Upper lobe of left lung (tissue), 6 donors: Measurements from ENCODE around the gene GOLM1. TPM values are rescaled to one million over a fixed set of nuclear protein-coding genes. Genes with fewer than 3 reads are reported as not detected.
"Not testable (repeated sequence)": the region's sequence is repeated elsewhere in the genome, so short reads cannot be mapped to it uniquely, and the experiment has no call there.

ENCODE experiments used
- ATAC-seq, 2 donors: fragments of 200-7000 bp; cut with Tn5 transposase; one replicate each; pipeline ENCODE4 v1.9.1; 2022; ENCODE audit warnings: mild to moderate bottlenecking in 2 of 2, moderate library complexity in 2 of 2; ENCODE audit not compliant: low FRiP score in 2 of 2
- DNase-seq, 2 donors: peaks; one replicate each; pipeline ENCODE4 v3.0.0-alpha.2; 2019 to 2020
- H3K27ac ChIP-seq, 4 donors: fragments of 200-600 bp; sonication (generic); one replicate each; pipeline ENCODE4 v1.5.1; 2016 to 2019
- H3K27me3 ChIP-seq, 4 donors: fragments of 200-600 bp; sonication (generic); one replicate each; pipeline ENCODE4 v1.5.1; 2017 to 2019
- H3K36me3 ChIP-seq, 4 donors: fragments of 200-600 bp; sonication (generic); one replicate each; pipeline ENCODE4 v1.5.1; 2016 to 2019
- H3K4me1 ChIP-seq, 4 donors: fragments of 200-600 bp; sonication (generic); one replicate each; pipeline ENCODE4 v1.5.1; 2018 to 2019
- H3K4me3 ChIP-seq, 4 donors: fragments of 200-600 bp; sonication (generic); one replicate each; pipeline ENCODE4 v1.5.1; 2017 to 2019; ENCODE audit warnings: mild to moderate bottlenecking in 2 of 4, moderate library complexity in 1 of 4
- H3K9me3 ChIP-seq, 4 donors: fragments of 200-600 bp; sonication (generic); one replicate each; pipeline ENCODE4 v1.5.1; 2018 to 2019
- EP300 ChIP-seq, 4 donors: sonication (generic); formaldehyde crosslinking; IDR thresholded peaks; one replicate each; pipeline ENCODE4 v1.5.1; 2017; ENCODE audit warnings: antibody characterized with exemption in 4 of 4, control low read depth in 2 of 4
- POLR2A ChIP-seq, 4 donors: fragments of 450-650 bp; IDR thresholded peaks; one replicate each; pipeline ENCODE4 v1.5.1; 2016 to 2017; ENCODE audit warnings: antibody characterized with exemption in 4 of 4, mild to moderate bottlenecking in 2 of 4
- POLR2AphosphoS5 ChIP-seq, 2 donors: sonication (generic); formaldehyde crosslinking; IDR thresholded peaks; one replicate each; pipeline ENCODE4 v1.5.1; 2017; ENCODE audit warnings: antibody characterized with exemption in 2 of 2
- WGBS, 2 donors: methylation state at CpG; one replicate each; pipeline ENCODE4 v1.1.5; 2017 to 2018; 5-methylcytosine and 5-hydroxymethylcytosine counted together
- total RNA-seq, 6 donors: library from RNA; depleted of rRNA in 4 of 6; stranded (reverse); fragments of >200 nt in 4 of 6; gene quantifications; one replicate each; pipeline versions ENCODE4 v1.1.0 to v1.2.1, GENCODE V29; 2016 to 2021
- TF ChIP-seq, protein P1 (sequence below), 6 experiments: fragments of 450-650 bp in 4 of 6; fragments of 200-600 bp in 2 of 6; sonication (generic) in 2 of 6; IDR thresholded peaks; one replicate each; pipeline ENCODE4 v1.5.1; 2016 to 2019; ENCODE audit warnings: antibody characterized with exemption in 6 of 6
- donor health status: DM: no; HTN: no; CAD: no; lungs with moderate emphysema.
- donor health status: DM: no; HTN: yes; CAD: no; lungs with severe emphysema.

Gene GOLM1, protein sequence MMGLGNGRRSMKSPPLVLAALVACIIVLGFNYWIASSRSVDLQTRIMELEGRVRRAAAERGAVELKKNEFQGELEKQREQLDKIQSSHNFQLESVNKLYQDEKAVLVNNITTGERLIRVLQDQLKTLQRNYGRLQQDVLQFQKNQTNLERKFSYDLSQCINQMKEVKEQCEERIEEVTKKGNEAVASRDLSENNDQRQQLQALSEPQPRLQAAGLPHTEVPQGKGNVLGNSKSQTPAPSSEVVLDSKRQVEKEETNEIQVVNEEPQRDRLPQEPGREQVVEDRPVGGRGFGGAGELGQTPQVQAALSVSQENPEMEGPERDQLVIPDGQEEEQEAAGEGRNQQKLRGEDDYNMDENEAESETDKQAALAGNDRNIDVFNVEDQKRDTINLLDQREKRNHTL
- 10 to 100 TPM in 4 of 6 donors, 1 to 10 TPM in 2; 3.1 to 27.5 (median 15.7) TPM for total RNA-seq

DNA sequence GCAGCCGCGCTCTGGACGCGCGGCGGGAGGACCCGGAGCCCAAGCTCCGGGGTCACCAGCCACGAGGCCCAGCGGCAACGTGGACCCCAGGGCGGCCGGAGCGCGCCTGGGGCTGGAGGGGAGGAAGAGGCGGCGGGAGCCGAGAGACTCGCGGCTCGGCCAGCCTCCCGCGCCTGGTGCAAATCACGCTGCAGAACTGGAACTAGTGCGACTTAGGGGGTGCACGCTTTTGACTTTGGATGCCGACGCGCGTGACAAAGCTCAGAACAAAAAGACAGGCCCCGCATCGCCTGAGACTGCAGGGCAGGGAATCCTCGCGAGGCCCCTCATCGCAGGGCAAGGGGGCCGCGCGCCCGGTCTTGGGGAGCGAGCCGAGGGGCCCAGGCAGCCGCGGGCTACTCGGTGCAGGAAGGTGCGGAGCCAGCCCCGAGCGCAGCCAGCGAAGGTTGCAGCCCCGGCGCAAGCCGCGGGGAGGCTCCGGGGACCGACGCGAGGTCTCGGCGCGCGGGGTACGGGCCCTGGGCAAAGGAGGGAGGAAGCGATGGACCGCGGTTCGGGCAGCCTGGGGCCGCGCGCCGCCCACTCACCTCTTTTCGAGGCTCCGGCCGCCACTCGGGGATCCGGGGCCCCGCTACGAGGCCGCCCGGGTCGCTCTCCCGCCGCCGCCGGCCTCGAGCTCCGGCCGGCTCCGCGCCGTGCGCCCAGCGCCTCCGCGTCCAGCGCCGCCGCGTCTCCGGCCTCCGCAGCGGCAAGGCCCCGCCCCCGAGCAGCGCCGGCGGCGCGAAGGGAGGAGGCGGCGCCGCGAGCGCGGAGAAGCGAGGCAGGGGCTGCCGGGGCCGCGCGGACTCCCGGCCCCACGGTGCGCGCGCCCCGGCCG, at the start of gene GOLM1:
TSS of gene GOLM1 (minus strand) at position 735 of the 877 bp plus-strand sequence. CDS start 20,238 bp downstream, outside the sequence.
- Histone ChIP-seq H3K4me3 (peak within 1 kb of the TSS; percentile 45 to 89 (median 82)), H3K36me3 (no peaks in the 10 kb centered on the region), H3K9me3 (no peaks in the 10 kb centered on the region), H3K4me1 (peaks cover 6 to 21% (median 9%) of the 10 kb centered on the region in 4 donors), H3K27me3 (no peaks in the 10 kb centered on the region), H3K27ac (peak within 1 kb of the TSS in 3 of 4 donors; percentile 40 to 79 (median 53))
- ATAC-seq = peak; percentile 80 to 92
- DNase-seq = peak; percentile 33 to 93
- WGBS, 2 donors = 1% methylated on average over 20 to 43 of the region's 125 CpGs
- TF ChIP-seq POLR2A (IDR thresholded peaks at IDR 0.05) (peak in 1 of 4 donors; percentile 23), EP300 (IDR thresholded peaks at IDR 0.05) (no peak), POLR2AphosphoS5 (IDR thresholded peaks at IDR 0.05) (no peak)
- TF ChIP-seq, protein P1, sequence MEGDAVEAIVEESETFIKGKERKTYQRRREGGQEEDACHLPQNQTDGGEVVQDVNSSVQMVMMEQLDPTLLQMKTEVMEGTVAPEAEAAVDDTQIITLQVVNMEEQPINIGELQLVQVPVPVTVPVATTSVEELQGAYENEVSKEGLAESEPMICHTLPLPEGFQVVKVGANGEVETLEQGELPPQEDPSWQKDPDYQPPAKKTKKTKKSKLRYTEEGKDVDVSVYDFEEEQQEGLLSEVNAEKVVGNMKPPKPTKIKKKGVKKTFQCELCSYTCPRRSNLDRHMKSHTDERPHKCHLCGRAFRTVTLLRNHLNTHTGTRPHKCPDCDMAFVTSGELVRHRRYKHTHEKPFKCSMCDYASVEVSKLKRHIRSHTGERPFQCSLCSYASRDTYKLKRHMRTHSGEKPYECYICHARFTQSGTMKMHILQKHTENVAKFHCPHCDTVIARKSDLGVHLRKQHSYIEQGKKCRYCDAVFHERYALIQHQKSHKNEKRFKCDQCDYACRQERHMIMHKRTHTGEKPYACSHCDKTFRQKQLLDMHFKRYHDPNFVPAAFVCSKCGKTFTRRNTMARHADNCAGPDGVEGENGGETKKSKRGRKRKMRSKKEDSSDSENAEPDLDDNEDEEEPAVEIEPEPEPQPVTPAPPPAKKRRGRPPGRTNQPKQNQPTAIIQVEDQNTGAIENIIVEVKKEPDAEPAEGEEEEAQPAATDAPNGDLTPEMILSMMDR (IDR thresholded peaks at IDR 0.05) = peak in 4 of 6 experiments; percentile 6 to 68 (median 34)

DNA sequence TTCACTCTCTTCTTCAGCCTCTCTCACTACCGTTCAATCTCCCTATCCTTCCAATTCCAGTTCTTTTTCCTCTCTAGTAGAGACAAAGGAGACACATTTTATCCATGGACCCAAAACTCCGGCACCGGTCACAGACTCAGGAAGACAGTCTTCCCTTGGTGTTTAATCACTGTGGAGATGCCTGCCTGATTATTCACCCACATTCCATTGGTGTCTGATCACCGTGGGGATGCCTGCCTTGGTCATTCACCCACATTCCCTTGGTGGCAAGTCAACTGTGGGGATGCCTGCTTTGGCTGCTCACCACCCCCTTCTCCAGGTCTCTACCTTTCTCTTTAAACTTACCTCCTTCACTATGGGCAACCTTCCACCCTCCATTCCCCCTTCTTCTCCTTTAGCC, 47.3 kb upstream of the GOLM1 start:
- not testable (repeated sequence) for H3K27me3 ChIP-seq, ATAC-seq, H3K4me1 ChIP-seq, H3K36me3 ChIP-seq, H3K4me3 ChIP-seq, H3K27ac ChIP-seq, H3K9me3 ChIP-seq, DNase-seq
- WGBS, 2 donors = 89 to 96% methylated on average over 4 of the region's 4 CpGs

DNA sequence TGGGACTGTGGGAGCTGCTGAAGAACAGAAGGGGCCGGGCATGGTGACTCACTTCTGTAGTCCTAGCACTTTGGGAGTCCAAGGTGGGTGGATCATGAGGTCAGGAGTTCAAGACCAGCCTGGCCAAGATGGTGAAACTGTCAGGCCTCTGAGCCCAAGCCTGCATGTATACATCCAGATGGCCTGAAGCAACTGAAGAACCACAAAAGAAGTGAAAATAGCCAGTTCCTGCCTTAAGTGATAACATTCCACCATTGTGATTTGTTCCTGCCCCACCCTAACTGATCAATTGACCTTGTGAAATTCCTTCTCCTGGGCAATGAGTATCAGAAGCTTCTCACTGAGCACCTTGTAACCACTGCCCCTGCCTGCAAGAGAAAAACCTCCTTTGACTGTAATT, 46.6 kb upstream of the GOLM1 start:
- H3K27me3 ChIP-seq, H3K36me3 ChIP-seq, H3K4me1 ChIP-seq, DNase-seq, H3K9me3 ChIP-seq, H3K27ac ChIP-seq, H3K4me3 ChIP-seq, ATAC-seq: not testable (repeated sequence)
- WGBS, 2 donors = 73 to 88% methylated on average over 1 of the region's 1 CpG

DNA sequence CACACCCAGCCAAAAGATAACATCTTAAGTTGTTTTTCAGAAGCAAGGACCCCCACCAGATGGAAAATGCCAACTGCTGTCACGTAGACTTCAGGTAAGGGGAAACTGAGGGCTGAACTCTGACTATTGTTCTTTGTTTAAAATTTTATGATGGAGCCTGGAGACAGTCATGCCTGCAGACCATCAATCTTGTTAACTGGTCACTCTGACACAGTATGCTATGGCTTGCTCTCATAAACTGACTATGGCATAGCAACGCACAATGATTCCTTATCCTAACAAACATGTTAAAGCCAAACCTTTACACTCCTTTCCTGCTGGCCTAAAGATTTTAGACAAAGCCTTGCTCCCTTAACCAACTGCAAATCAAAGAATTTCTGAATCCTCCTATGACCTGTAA, 43.6 kb upstream of the GOLM1 start:
- WGBS, 2 donors = 84 to 88% methylated on average over 2 of the region's 2 CpGs
- Histone ChIP-seq H3K4me3 (no peak overlapping the region), H3K27me3 (no peaks in the 10 kb centered on the region), H3K4me1 (no peaks in the 10 kb centered on the region), H3K9me3 (peaks cover 0 to 7% (median 0%) of the 10 kb centered on the region in 4 donors), H3K36me3 (no peaks in the 10 kb centered on the region), H3K27ac (no peak overlapping the region)
- no peak for ATAC-seq
- TF ChIP-seq POLR2A (IDR thresholded peaks at IDR 0.05) = no peak
- no peak for TF ChIP-seq POLR2AphosphoS5 (IDR thresholded peaks at IDR 0.05)
- TF ChIP-seq, protein P1 (IDR thresholded peaks at IDR 0.05) = no peak
- TF ChIP-seq EP300 (IDR thresholded peaks at IDR 0.05) = no peak
- DNase-seq = no peak

DNA sequence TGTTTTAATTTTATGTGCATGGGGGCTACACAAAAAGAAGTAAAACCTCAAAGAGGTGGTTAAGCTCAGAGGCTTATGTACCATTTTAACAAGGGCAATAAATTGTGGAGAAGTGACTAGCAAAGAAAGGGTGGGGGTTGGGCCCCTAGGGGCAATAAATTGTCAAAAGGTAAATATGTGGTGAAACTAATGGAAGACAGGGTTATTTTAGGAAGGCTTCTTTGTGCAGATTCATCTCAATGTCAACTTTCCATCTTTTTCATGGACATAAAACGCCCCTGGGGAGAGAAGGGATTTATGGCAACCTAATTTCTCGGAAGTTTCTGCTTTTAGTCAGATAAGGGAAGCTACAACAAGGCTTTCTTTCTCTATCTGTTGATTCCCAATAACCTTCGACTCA, 42.5 kb upstream of the GOLM1 start:
- Histone ChIP-seq H3K36me3 (no peaks in the 10 kb centered on the region), H3K27ac (no peak overlapping the region), H3K4me1 (no peaks in the 10 kb centered on the region), H3K27me3 (no peaks in the 10 kb centered on the region), H3K9me3 (peaks cover 0 to 7% (median 0%) of the 10 kb centered on the region in 4 donors), H3K4me3 (no peak overlapping the region)
- TF ChIP-seq EP300 (IDR thresholded peaks at IDR 0.05) (no peak), POLR2A (IDR thresholded peaks at IDR 0.05) (no peak)
- TF ChIP-seq, protein P1 (IDR thresholded peaks at IDR 0.05) = no peak
- DNase-seq (no peak), ATAC-seq (no peak)
- WGBS, 2 donors = 74 to 82% methylated on average over 3 of the region's 3 CpGs
